Ovary (tissue), 3 donors: Measurements from ENCODE around the gene SLC39A11.

Experiments used
- POLR2A ChIP-seq: fragments of 450-650 bp; IDR thresholded peaks from one replicate; pipeline ENCODE4 v1.6.1; 2017; ENCODE audit warnings: antibody characterized with exemption, mild to moderate bottlenecking, moderate library complexity
- TF ChIP-seq, protein P1 (sequence below), 3 donors: fragments of 450-650 bp in 2 of 3; fragments of 200-600 bp in 1 of 3; IDR thresholded peaks; one replicate each; pipeline versions ENCODE4 v1.5.1 to v1.8.0; 2016 to 2022; ENCODE audit warnings: antibody characterized with exemption in 3 of 3, mild to moderate bottlenecking in 1 of 3
- donor health status: DM: no; HTN: no; CAD: no.

DNA sequence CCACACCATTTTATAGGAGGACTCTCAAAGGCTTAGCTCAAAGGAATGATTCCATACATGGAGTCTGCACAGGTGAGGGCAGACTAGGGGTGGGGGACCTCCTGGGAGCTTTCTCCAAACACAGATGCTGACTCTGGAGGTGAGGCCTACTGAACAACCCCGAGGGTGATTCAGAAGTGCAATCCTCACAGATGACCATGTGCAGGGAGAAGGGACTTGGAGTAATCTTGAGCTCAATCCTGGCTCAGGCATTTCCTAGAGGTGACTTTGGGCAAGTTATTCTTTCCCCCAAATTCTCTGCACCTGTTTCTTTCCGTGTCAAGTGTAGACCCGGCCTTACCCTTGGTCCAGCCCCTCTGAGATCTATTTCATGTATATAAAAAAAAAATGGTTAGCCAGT is 401.5 kb downstream of the SLC39A11 start:
- TF ChIP-seq, protein P1, sequence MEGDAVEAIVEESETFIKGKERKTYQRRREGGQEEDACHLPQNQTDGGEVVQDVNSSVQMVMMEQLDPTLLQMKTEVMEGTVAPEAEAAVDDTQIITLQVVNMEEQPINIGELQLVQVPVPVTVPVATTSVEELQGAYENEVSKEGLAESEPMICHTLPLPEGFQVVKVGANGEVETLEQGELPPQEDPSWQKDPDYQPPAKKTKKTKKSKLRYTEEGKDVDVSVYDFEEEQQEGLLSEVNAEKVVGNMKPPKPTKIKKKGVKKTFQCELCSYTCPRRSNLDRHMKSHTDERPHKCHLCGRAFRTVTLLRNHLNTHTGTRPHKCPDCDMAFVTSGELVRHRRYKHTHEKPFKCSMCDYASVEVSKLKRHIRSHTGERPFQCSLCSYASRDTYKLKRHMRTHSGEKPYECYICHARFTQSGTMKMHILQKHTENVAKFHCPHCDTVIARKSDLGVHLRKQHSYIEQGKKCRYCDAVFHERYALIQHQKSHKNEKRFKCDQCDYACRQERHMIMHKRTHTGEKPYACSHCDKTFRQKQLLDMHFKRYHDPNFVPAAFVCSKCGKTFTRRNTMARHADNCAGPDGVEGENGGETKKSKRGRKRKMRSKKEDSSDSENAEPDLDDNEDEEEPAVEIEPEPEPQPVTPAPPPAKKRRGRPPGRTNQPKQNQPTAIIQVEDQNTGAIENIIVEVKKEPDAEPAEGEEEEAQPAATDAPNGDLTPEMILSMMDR (IDR thresholded peaks at IDR 0.05): no peak
- TF ChIP-seq POLR2A: no peak
